Cardiac muscle cell (in vitro differentiated cells and primary cell): ENCODE results near the gene KRT222. TPM values are rescaled to one million over a fixed set of nuclear protein-coding genes. Genes with fewer than 3 reads are reported as not detected.

ENCODE experiments used
- DNase-seq, 2 donors: peaks; one replicate each; pipeline versions ENCODE4 v3.0.0 to v3.0.0-alpha.2; 2010 to 2017; ENCODE audit warnings: low read depth in 1 of 2, low spot score in 1 of 2
- H3K27ac ChIP-seq: fragments of 200-600 bp; sonication (generic); 2 replicates; pipeline ENCODE4 v1.5.1; 2016
- H3K27me3 ChIP-seq: fragments of 200-600 bp; sonication (generic); 2 replicates; pipeline ENCODE4 v1.6.0; 2016; ENCODE audit warnings: control low read depth
- H3K36me3 ChIP-seq: fragments of 200-600 bp; sonication (generic); 2 replicates; pipeline ENCODE4 v1.5.1; 2016; ENCODE audit warnings: control low read depth
- H3K4me1 ChIP-seq: fragments of 200-600 bp; sonication (generic); 2 replicates; pipeline ENCODE4 v1.8.1; 2017; ENCODE audit warnings: low read depth, mild to moderate bottlenecking, mixed run types
- H3K4me3 ChIP-seq: fragments of 200-600 bp; sonication (generic); 2 replicates; pipeline ENCODE4 v1.5.1; 2016; ENCODE audit warnings: mild to moderate bottlenecking
- H3K9me3 ChIP-seq: fragments of 200-600 bp; sonication (generic); 2 replicates; pipeline ENCODE4 v1.5.1; 2017; ENCODE audit warnings: low read depth, mild to moderate bottlenecking, control low read depth
- polyA plus RNA-seq: library from polyadenylated mRNA; unstranded; fragments of >200 nt; fragmentation: Nextera tagmentation; extraction: Ambion mirVana; gene quantifications from 2 replicates; pipeline ENCODE4 v1.2.1, GENCODE V29; 2016
- total RNA-seq: library from RNA; depleted of rRNA; stranded (reverse); fragments of >200 nt; gene quantifications from 2 replicates; pipeline ENCODE4 v1.2.3, GENCODE V29; 2016
- TF ChIP-seq, protein P1 (sequence below): IDR thresholded peaks from 2 replicates; pipeline ENCODE4 v1.5.1; 2012; ENCODE audit warnings: low read depth, mild to moderate bottlenecking, low read length

KRT222 gene
- total and polyA plus RNA-seq, 2 experiments from 2014 or later = 0.29 TPM; not detected in 1

DNA sequence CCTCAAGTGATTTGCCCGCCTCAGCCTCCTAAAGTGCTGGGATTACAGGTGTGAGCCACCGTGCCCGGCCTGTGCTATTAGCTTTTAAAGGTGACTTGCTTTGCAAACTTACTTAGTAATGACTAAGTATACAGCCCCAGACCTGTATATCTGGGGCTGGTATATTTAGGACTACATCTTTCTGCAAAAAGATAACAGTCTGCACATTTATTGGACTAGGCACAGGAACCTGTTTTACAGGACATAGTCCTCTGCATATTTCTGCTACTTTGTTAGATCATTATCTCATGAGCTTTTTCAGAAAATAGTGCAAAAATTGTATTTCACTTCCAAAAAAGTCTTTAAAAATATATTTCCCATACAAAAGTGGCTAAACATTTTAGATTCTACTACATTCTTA lies 37.3 kb upstream of the KRT222 start:
- no peaks in the 10 kb centered on the region for H3K9me3 ChIP-seq
- H3K36me3 ChIP-seq = no peaks in the 10 kb centered on the region
- H3K27ac ChIP-seq = no peak overlapping the region
- no peaks in the 10 kb centered on the region for H3K4me1 ChIP-seq
- no peaks in the 10 kb centered on the region for H3K27me3 ChIP-seq
- no peak overlapping the region for H3K4me3 ChIP-seq
- TF ChIP-seq, protein P1, sequence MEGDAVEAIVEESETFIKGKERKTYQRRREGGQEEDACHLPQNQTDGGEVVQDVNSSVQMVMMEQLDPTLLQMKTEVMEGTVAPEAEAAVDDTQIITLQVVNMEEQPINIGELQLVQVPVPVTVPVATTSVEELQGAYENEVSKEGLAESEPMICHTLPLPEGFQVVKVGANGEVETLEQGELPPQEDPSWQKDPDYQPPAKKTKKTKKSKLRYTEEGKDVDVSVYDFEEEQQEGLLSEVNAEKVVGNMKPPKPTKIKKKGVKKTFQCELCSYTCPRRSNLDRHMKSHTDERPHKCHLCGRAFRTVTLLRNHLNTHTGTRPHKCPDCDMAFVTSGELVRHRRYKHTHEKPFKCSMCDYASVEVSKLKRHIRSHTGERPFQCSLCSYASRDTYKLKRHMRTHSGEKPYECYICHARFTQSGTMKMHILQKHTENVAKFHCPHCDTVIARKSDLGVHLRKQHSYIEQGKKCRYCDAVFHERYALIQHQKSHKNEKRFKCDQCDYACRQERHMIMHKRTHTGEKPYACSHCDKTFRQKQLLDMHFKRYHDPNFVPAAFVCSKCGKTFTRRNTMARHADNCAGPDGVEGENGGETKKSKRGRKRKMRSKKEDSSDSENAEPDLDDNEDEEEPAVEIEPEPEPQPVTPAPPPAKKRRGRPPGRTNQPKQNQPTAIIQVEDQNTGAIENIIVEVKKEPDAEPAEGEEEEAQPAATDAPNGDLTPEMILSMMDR = no peak
- no peak for DNase-seq

DNA sequence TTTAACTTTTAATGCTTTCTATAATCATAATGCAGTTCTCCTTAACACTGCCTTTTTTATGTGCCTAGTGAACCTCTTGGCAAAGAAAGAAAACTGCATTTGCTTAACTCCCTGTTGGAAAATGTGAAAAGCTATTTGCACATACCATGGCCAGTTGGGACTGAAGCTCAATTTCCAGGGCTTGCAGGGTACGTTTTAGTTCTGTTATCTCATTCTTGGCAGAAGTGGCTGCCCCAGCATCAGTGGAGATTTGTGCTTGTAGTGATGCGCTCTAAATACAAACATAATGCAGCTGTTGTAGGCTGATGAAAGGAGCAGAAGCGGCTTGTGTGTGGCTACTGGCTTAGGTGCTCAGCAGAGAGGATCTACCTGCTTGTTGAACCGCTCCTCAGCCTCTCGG lies 34.9 kb upstream of the KRT222 start:
- H3K4me3 ChIP-seq = no peak overlapping the region
- H3K36me3 ChIP-seq = no peaks in the 10 kb centered on the region
- H3K27ac ChIP-seq = no peak overlapping the region
- TF ChIP-seq, protein P1 = no peak
- H3K27me3 ChIP-seq = no peaks in the 10 kb centered on the region
- no peaks in the 10 kb centered on the region for H3K4me1 ChIP-seq
- DNase-seq = peak in 1 of 2 donors; percentile 6
- H3K9me3 ChIP-seq = no peaks in the 10 kb centered on the region

DNA sequence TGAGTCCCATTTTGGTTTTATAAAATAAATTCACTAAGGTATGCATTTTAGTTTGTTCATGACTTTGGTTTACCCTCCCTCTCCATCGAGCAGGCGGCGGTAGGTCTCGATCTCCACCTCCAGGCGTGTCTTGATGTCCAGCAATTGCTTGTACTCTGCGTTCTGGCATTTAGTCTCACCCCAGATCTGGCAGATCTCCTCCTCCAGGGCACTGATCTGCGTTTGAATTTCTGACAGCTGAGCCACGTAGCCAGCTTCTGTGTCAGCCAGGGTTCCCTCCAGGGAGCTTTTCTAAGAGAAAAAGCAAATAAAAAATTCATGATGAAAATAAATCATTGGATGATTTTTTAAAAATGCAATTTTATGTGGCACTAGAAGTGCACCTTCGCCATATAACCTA lies 34.4 kb upstream of the KRT222 start:
- Histone ChIP-seq H3K9me3 (no peaks in the 10 kb centered on the region), H3K27ac (no peak overlapping the region), H3K36me3 (no peaks in the 10 kb centered on the region), H3K4me3 (no peak overlapping the region), H3K27me3 (no peaks in the 10 kb centered on the region), H3K4me1 (no peaks in the 10 kb centered on the region)
- DNase-seq = no peak
- TF ChIP-seq, protein P1 = no peak

DNA sequence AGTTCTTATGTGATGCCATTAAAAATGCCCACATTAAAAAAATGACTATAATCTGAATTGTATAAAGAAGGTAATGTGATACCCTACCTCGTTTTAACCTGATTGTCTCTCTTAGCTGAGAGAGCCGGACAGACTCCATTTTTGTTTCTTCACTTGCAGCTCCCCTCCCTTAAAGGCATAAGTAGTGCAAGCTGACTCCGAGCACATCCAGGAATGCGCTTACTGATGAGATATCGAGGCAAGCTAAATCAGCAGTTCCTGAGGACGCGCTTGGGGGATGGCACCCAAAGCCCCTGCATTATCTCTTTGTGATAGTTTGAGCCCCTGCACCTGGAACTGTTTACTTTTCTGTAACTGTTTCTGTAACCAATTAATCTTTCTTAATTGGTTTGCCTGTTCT lies 32.3 kb upstream of the KRT222 start:
- no peaks in the 10 kb centered on the region for H3K9me3 ChIP-seq
- H3K4me1 ChIP-seq = no peaks in the 10 kb centered on the region
- H3K36me3 ChIP-seq = no peaks in the 10 kb centered on the region
- no peak overlapping the region for H3K27ac ChIP-seq
- H3K27me3 ChIP-seq = no peaks in the 10 kb centered on the region
- TF ChIP-seq, protein P1 = no peak
- no peak overlapping the region for H3K4me3 ChIP-seq
- DNase-seq = no peak

DNA sequence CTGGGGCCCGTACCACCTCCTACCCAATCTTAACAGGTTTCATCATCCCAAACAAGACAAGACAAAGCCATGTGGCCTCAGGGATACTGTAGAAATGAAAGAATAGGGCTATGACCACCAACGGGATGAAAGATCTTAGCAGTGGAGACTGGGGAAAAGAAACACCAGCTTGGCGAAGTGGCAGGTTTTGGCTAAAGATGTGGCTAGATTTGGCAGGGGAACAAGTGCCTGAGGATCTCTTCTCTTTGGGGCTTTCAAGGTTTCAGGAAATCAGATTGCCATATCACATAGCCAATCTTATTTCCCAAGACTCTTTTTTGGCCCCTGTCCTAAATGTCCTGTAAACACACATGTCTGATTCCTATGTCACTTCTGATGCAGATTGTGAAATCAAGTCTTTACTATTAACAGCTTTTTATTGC lies 31.7 kb upstream of the KRT222 start:
- no peaks in the 10 kb centered on the region for H3K9me3 ChIP-seq
- no peaks in the 10 kb centered on the region for H3K4me1 ChIP-seq
- no peak for DNase-seq
- no peak overlapping the region for H3K27ac ChIP-seq
- H3K4me3 ChIP-seq = no peak overlapping the region
- H3K36me3 ChIP-seq = no peaks in the 10 kb centered on the region
- no peaks in the 10 kb centered on the region for H3K27me3 ChIP-seq
- TF ChIP-seq, protein P1 = no peak

DNA sequence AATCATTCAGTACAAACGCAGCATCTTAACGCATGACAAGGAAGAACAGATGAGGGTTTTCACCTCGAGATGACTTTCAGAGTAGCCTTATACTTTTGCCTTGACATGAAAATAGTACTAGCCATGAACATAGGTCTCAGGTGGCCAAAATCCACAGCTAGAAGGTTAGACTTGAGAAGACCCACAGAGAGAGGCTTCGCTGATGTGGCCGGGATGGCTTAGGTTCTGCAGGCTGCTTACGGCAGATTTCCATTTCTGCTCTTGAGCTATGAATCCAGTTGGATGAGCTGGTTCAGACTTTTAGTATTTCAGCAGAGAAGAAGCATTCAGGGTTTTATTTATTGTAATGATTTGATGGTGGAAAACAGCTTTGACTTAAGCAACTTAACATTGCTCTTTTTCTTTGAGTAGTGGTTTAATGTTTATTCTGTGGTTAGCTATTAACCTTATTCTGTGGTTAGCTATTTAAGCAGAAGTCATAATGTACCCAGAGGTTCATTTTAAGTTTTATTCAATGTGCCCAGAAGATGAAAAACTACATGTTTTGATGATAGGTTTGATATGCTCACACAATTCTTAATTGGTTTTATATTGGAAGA lies 31.0 kb upstream of the KRT222 start:
- TF ChIP-seq, protein P1 = no peak
- H3K4me3 ChIP-seq = no peak overlapping the region
- H3K36me3 ChIP-seq = no peaks in the 10 kb centered on the region
- H3K27ac ChIP-seq = no peak overlapping the region
- DNase-seq = no peak
- H3K27me3 ChIP-seq = no peaks in the 10 kb centered on the region
- H3K4me1 ChIP-seq = no peaks in the 10 kb centered on the region
- H3K9me3 ChIP-seq = no peaks in the 10 kb centered on the region
